H9 (cell line): ENCODE results near the gene GGPS1. TPM values are rescaled to one million over a fixed set of nuclear protein-coding genes. Genes with fewer than 3 reads are reported as not detected.

ENCODE experiments used
- DNase-seq: peaks from one replicate; pipeline ENCODE4 v3.0.0-alpha.2; 2017
- H2AFZ ChIP-seq: one replicate; pipeline ENCODE4 v1.6.1; 2013; ENCODE audit warnings: mild to moderate bottlenecking, low read length, control low read depth, moderate library complexity
- H2AK5ac ChIP-seq: 2 replicates; pipeline ENCODE4 v1.6.1; 2013; ENCODE audit warnings: low read length, control low read depth, mixed read lengths; ENCODE audit not compliant: insufficient read length
- H2BK120ac ChIP-seq: one replicate; pipeline ENCODE4 v1.6.1; 2013; ENCODE audit warnings: low read depth, mild to moderate bottlenecking, low read length, control low read depth, inconsistent platforms; ENCODE audit not compliant: poor library complexity, severe bottlenecking
- H2BK12ac ChIP-seq: 2 replicates; pipeline ENCODE4 v1.6.1; 2013; ENCODE audit warnings: low read length, control low read depth, mixed read lengths, low read depth; ENCODE audit not compliant: insufficient read length
- H2BK15ac ChIP-seq: 2 replicates; pipeline ENCODE4 v1.6.1; 2013; ENCODE audit warnings: low read depth, low read length, control low read depth
- H2BK20ac ChIP-seq: one replicate; pipeline ENCODE4 v1.6.1; 2013; ENCODE audit warnings: low read depth, mild to moderate bottlenecking, low read length, control low read depth, inconsistent platforms; ENCODE audit not compliant: poor library complexity, severe bottlenecking
- H2BK5ac ChIP-seq: 2 replicates; pipeline ENCODE4 v1.6.1; 2013; ENCODE audit warnings: low read length, control low read depth, mixed read lengths; ENCODE audit not compliant: insufficient read length
- H3K14ac ChIP-seq: 2 replicates; pipeline ENCODE4 v1.6.1; 2013; ENCODE audit warnings: low read length, control low read depth; ENCODE audit not compliant: insufficient read depth
- H3K18ac ChIP-seq: 2 replicates; pipeline ENCODE4 v1.6.1; 2013; ENCODE audit warnings: low read depth, mild to moderate bottlenecking, mixed read lengths, low read length, control low read depth; ENCODE audit not compliant: insufficient read length
- H3K23ac ChIP-seq: 2 replicates; pipeline ENCODE4 v1.6.1; 2013; ENCODE audit warnings: low read length, control low read depth, mixed read lengths, low read depth; ENCODE audit not compliant: insufficient read length
- H3K23me2 ChIP-seq: 2 replicates; pipeline ENCODE4 v1.6.1; 2013; ENCODE audit warnings: low read depth, mild to moderate bottlenecking, mixed read lengths, low read length, control low read depth; ENCODE audit not compliant: insufficient read length, poor library complexity, severe bottlenecking
- H3K27ac ChIP-seq: 2 replicates; pipeline ENCODE4 v1.5.1; 2013; ENCODE audit warnings: low read length, control low read depth, mixed read lengths, low read depth; ENCODE audit not compliant: insufficient read length
- H3K27me3 ChIP-seq: 2 replicates; pipeline ENCODE4 v1.6.1; 2013; ENCODE audit warnings: low read length, control low read depth, inconsistent platforms; ENCODE audit not compliant: insufficient read depth
- H3K4ac ChIP-seq: 2 replicates; pipeline ENCODE4 v1.6.1; 2013; ENCODE audit warnings: low read depth, mild to moderate bottlenecking, control low read depth, inconsistent platforms, low read length, moderate library complexity
- H3K4me1 ChIP-seq: 2 replicates; pipeline ENCODE4 v1.6.1; 2013; ENCODE audit warnings: low read length, control low read depth, inconsistent platforms; ENCODE audit not compliant: insufficient read depth
- H3K4me2 ChIP-seq: 2 replicates; pipeline ENCODE4 v1.6.1; 2013; ENCODE audit warnings: low read length, control low read depth, mixed read lengths; ENCODE audit not compliant: insufficient read length, insufficient read depth
- H3K56ac ChIP-seq: 2 replicates; pipeline ENCODE4 v1.6.1; 2013; ENCODE audit warnings: low read depth, mild to moderate bottlenecking, mixed read lengths, low read length, control low read depth; ENCODE audit not compliant: insufficient read length
- H3K79me1 ChIP-seq: 2 replicates; pipeline ENCODE4 v1.6.1; 2013; ENCODE audit warnings: low read depth, mild to moderate bottlenecking, moderate library complexity, low read length, control low read depth, inconsistent platforms; ENCODE audit not compliant: insufficient read depth, poor library complexity, severe bottlenecking
- H3K79me2 ChIP-seq: 2 replicates; pipeline ENCODE4 v1.6.1; 2013; ENCODE audit warnings: low read length, control low read depth, inconsistent platforms; ENCODE audit not compliant: insufficient read depth
- H3K9ac ChIP-seq: 2 replicates; pipeline ENCODE4 v1.6.1; 2013; ENCODE audit warnings: low read length, control low read depth, mixed read lengths; ENCODE audit not compliant: insufficient read length; ENCODE audit errors: extremely low read depth
- H3K9me3 ChIP-seq: one replicate; pipeline ENCODE4 v1.6.1; 2013; ENCODE audit warnings: low read depth, low read length, inconsistent platforms; ENCODE audit not compliant: control insufficient read depth
- H3T11ph ChIP-seq: one replicate; pipeline ENCODE4 v1.6.1; 2013; ENCODE audit warnings: mild to moderate bottlenecking, low read length, control low read depth, inconsistent platforms
- H4K20me1 ChIP-seq: one replicate; pipeline ENCODE4 v1.6.1; 2013; ENCODE audit not compliant: control insufficient read depth, insufficient read length, insufficient read depth
- H4K5ac ChIP-seq: 2 replicates; pipeline ENCODE4 v1.6.1; 2013; ENCODE audit warnings: low read depth, mild to moderate bottlenecking, mixed read lengths, low read length, control low read depth; ENCODE audit not compliant: insufficient read length
- H4K8ac ChIP-seq: replicated peaks from 2 replicates; pipeline ENCODE4 v1.6.1; 2013; ENCODE audit warnings: low read length, control low read depth, mixed read lengths, low read depth; ENCODE audit not compliant: insufficient read length
- H4K91ac ChIP-seq: 2 replicates; pipeline ENCODE4 v1.6.1; 2013; ENCODE audit warnings: low read depth, mild to moderate bottlenecking, moderate library complexity, mixed read lengths, low read length, control low read depth; ENCODE audit not compliant: insufficient read length
- H3K27ac Mint-ChIP-seq, 3 experiments: 2 replicates in 2 of 3; 3 replicates in 1 of 3; pipeline ENCODE4 v1.8.0; 2020 to 2021; ENCODE audit warnings: mixed read lengths in 3 of 3, mild to moderate bottlenecking in 1 of 3, moderate library complexity in 1 of 3
- H3K27me3 Mint-ChIP-seq: 2 replicates; pipeline ENCODE4 v1.8.0; 2021; ENCODE audit warnings: low read depth, mild to moderate bottlenecking, moderate library complexity, mixed read lengths
- H3K36me3 Mint-ChIP-seq, 3 experiments: 2 replicates in 2 of 3; 3 replicates in 1 of 3; pipeline ENCODE4 v1.8.0; 2020 to 2021; ENCODE audit warnings: low read depth in 3 of 3, mixed read lengths in 3 of 3; ENCODE audit not compliant: insufficient read depth in 1 of 3
- H3K4me1 Mint-ChIP-seq, 2 experiments: 2 replicates each; pipeline ENCODE4 v1.8.0; 2020; ENCODE audit warnings: mixed read lengths in 2 of 2
- H3K4me3 Mint-ChIP-seq, 2 experiments: 2 replicates in 1 of 2; 3 replicates in 1 of 2; pipeline ENCODE4 v1.8.0; 2020 to 2021; ENCODE audit warnings: mild to moderate bottlenecking in 2 of 2, mixed read lengths in 2 of 2, moderate library complexity in 1 of 2
- H3K9me3 Mint-ChIP-seq, 2 experiments: 2 replicates in 1 of 2; 3 replicates in 1 of 2; pipeline ENCODE4 v1.8.0; 2020; ENCODE audit warnings: mild to moderate bottlenecking in 2 of 2, mixed read lengths in 2 of 2, moderate library complexity in 1 of 2
- WGBS: extraction: QIAGEN DNeasy Blood & Tissue Kit; methylation state at CpG from one replicate; pipeline ENCODE4 v1.1.7; 2013; ENCODE audit warnings: missing lambda C conversion rate, low lambda C conversion rate, mixed read lengths; ENCODE audit not compliant: insufficient read length; ENCODE audit errors: extremely low coverage; 5-methylcytosine and 5-hydroxymethylcytosine counted together
- total RNA-seq: library from RNA; stranded (reverse); gene quantifications from 2 replicates; pipeline ENCODE4 v1.2.1, GENCODE V29; 2021
- TF ChIP-seq, protein P1 (sequence below): fragments of 200-600 bp; sonication (generic); conservative IDR thresholded peaks from 3 replicates; pipeline ENCODE4 v1.8.0; 2021; ENCODE audit warnings: antibody characterized with exemption, mild to moderate bottlenecking

GGPS1 gene
- total RNA-seq, 1 experiment from 2014 or later = 44.7 TPM

DNA sequence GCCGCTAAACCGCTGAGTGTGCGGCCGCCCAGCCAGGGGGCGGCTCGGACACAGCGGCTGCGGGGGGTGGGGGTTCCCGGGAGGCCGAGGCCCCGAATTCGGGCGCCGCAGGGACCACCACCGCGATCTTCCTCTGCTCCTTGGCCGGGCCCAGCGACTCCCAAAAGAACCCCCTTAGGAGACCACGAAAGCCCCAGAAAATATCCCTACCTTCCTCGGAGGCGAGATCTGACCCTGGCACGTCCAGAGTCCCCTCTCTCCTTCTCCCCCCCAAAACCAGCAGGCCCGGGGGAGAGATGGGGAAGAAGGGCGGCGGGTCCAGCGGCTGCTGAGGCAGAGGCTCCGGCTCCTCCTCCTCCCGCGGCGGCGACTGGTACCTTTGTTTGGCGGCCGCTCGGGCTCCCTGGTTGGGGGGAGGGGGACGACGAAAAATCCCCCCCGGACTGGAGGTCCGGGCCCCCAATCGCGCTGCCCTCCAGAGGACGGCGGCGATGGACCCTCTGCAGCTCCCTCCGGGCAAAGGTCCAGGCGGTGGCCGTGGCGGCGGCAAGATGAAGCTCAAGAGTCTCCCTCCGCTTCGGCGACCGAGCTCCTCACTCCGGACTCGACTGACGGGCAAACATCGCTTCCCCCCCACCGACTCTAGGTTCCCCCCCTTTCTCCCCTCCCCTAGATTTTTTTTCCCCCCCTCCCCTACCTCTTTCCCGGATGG, 655 bp upstream of the GGPS1 start, which contains the start of gene ARID4B:
ARID4B (minus strand) TSS at position 621 of the 712 bp plus-strand sequence. CDS start 1,260 bp downstream, outside the sequence.
- no CpG with 5 or more reads among the region's 58 CpGs for WGBS
- no peak within 1 kb of the TSS for H2BK20ac ChIP-seq
- DNase-seq = no peak

More for the DNA sequence above, 655 bp upstream of the GGPS1 start, which contains the start of gene ARID4B:
- peak within 1 kb of the TSS; percentile 76 for H4K91ac ChIP-seq
- Mint-ChIP-seq H3K9me3 (no peaks in the 10 kb centered on the region), H3K27ac (peak within 1 kb of the TSS; percentile 93 to 99 (median 95)), H3K4me1 (peaks cover 20 to 35% of the 10 kb centered on the region in 2 experiments), H3K4me3 (peak within 1 kb of the TSS in 1 of 2 experiments; percentile 97; a peak in 4 of 5 replicates), H3K36me3 (peaks cover 9 to 26% (median 14%) of the 10 kb centered on the region in 3 experiments), H3K27me3 (no peaks in the 10 kb centered on the region)
- no peak within 1 kb of the TSS for H2AFZ ChIP-seq
- H3K9ac ChIP-seq = peak within 1 kb of the TSS; percentile 96
- no peak within 1 kb of the TSS for H2BK12ac ChIP-seq
- peak within 1 kb of the TSS; percentile 98 for H3K18ac ChIP-seq
- no peaks in the 10 kb centered on the region for H3K27me3 ChIP-seq
- H3K4ac ChIP-seq = no peak within 1 kb of the TSS; the same call in 1 of the 2 replicates
- H3K23me2 ChIP-seq = peaks cover 10% of the 10 kb centered on the region
- peaks cover 3% of the 10 kb centered on the region for H3K79me1 ChIP-seq
- H3K27ac ChIP-seq = peak within 1 kb of the TSS; percentile 90
- no peaks in the 10 kb centered on the region for H3K9me3 ChIP-seq
- no peak within 1 kb of the TSS for H2BK120ac ChIP-seq
- H4K20me1 ChIP-seq = no peaks in the 10 kb centered on the region
- no peak within 1 kb of the TSS for H2AK5ac ChIP-seq
- TF ChIP-seq, protein P1, sequence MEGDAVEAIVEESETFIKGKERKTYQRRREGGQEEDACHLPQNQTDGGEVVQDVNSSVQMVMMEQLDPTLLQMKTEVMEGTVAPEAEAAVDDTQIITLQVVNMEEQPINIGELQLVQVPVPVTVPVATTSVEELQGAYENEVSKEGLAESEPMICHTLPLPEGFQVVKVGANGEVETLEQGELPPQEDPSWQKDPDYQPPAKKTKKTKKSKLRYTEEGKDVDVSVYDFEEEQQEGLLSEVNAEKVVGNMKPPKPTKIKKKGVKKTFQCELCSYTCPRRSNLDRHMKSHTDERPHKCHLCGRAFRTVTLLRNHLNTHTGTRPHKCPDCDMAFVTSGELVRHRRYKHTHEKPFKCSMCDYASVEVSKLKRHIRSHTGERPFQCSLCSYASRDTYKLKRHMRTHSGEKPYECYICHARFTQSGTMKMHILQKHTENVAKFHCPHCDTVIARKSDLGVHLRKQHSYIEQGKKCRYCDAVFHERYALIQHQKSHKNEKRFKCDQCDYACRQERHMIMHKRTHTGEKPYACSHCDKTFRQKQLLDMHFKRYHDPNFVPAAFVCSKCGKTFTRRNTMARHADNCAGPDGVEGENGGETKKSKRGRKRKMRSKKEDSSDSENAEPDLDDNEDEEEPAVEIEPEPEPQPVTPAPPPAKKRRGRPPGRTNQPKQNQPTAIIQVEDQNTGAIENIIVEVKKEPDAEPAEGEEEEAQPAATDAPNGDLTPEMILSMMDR = no peak
- H4K8ac ChIP-seq = peak within 1 kb of the TSS; percentile 72
- H3K79me2 ChIP-seq = peaks cover 38% of the 10 kb centered on the region; the same call in 1 of the 2 replicates
- H3K23ac ChIP-seq = no peak within 1 kb of the TSS
- H2BK15ac ChIP-seq = no peak within 1 kb of the TSS; the same call in 1 of the 2 replicates
- H4K5ac ChIP-seq = peak within 1 kb of the TSS; percentile 74
- H3K4me2 ChIP-seq = peak within 1 kb of the TSS; percentile 87
- peak within 1 kb of the TSS; percentile 98 for H3K14ac ChIP-seq
- peak within 1 kb of the TSS; percentile 43 for H2BK5ac ChIP-seq
- no peaks in the 10 kb centered on the region for H3K4me1 ChIP-seq
- H3T11ph ChIP-seq = no peak within 1 kb of the TSS
- peak within 1 kb of the TSS; percentile 68 for H3K56ac ChIP-seq
